ENCODE results near the gene DNAH2. TPM values are rescaled to one million over a fixed set of nuclear protein-coding genes. Genes with fewer than 3 reads are reported as not detected.

Gene DNAH2
- total and polyA plus RNA-seq, 2 of the 8 experiments (the other 6 are each of a cell fraction or from before 2014, with no cell fraction given) = 0.13 to 0.18 TPM

DNA sequence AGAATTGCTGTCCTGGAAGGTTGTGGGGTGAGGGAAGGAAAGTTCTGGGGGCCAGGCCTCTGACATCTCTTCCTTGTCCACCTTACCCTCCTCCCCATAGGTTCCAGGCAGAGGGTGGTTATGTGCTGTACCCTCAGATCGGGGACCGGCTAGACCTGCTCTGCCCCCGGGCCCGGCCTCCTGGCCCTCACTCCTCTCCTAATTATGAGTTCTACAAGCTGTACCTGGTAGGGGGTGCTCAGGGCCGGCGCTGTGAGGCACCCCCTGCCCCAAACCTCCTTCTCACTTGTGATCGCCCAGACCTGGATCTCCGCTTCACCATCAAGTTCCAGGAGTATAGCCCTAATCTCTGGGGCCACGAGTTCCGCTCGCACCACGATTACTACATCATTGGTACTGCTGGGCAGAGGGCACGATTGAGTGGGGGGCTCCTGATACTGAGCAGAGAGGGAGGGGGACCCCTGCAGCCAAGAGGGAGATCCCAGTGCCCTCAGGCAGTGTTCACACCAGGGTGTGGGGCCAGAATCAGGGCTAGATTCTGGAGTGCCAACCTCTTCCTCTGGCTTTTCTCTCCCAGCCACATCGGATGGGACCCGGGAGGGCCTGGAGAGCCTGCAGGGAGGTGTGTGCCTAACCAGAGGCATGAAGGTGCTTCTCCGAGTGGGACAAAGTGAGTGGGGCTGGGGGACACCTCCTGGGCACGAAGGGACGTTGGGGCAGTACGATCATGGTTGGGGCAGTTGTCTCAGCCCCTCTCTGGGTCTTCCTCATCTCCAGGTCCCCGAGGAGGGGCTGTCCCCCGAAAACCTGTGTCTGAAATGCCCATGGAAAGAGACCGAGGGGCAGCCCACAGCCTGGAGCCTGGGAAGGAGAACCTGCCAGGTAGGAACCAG, 9.4 kb upstream of the DNAH2 start (continued):
- TF ChIP-seq CREB1 (IDR thresholded peaks at IDR 0.05) (no peak), PHF8 (conservative IDR thresholded peaks at IDR 0.05; ENCODE audit: low read depth, low read length) (no peak), BRCA1 (IDR thresholded peaks at IDR 0.05; ENCODE audit: low read depth, low read length) (no peak), SP2 (IDR thresholded peaks at IDR 0.05; ENCODE audit: low read length) (no peak), SIX5 (IDR thresholded peaks at IDR 0.05; ENCODE audit: low read depth, low read length) (no peak), JUND (IDR thresholded peaks at IDR 0.05; ENCODE audit: low read length) (no peak), NANOG (IDR thresholded peaks at IDR 0.05; ENCODE audit: insufficient read depth, low read depth, low read length, poor library complexity, severe bottlenecking) (no peak)
- TF ChIP-seq, protein P1, sequence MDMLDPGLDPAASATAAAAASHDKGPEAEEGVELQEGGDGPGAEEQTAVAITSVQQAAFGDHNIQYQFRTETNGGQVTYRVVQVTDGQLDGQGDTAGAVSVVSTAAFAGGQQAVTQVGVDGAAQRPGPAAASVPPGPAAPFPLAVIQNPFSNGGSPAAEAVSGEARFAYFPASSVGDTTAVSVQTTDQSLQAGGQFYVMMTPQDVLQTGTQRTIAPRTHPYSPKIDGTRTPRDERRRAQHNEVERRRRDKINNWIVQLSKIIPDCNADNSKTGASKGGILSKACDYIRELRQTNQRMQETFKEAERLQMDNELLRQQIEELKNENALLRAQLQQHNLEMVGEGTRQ (IDR thresholded peaks at IDR 0.05; ENCODE audit: low read length) = no peak
